ENCODE results near the gene DPPA3. TPM values are rescaled to one million over a fixed set of nuclear protein-coding genes. Genes with fewer than 3 reads are reported as not detected.
"Not testable (repeated sequence)": the region's sequence is repeated elsewhere in the genome, so short reads cannot be mapped to it uniquely, and the experiment has no call there.

Gene DPPA3
- total and polyA plus RNA-seq, 2 of the 8 experiments (the other 6 are each of a cell fraction or from before 2014, with no cell fraction given), result 0.30 to 1.2 TPM

GRCh38 chr12:7675455-7675854, 35.8 kb upstream of the DPPA3 start:
- FAIRE-seq; H2AK5ac ChIP-seq (ENCODE audit: low read depth, low read length); H2BK120ac ChIP-seq (replicated peaks; ENCODE audit: low read depth, low read length); H2BK12ac ChIP-seq (ENCODE audit: low read depth, low read length); H3K9ac ChIP-seq (replicated peaks in 1 of 4; ENCODE audit: extremely low read depth in 1 of 4, low read depth in 3 of 4, low read length in 3 of 4); H3K56ac ChIP-seq (replicated peaks; ENCODE audit: insufficient read length, low read depth, low read length); H3K14ac ChIP-seq (ENCODE audit: insufficient read length); DNase-seq (ENCODE audit: low read depth in 1 of 2, low spot score in 2 of 2); H4K20me1 ChIP-seq (replicated peaks in 1 of 2; ENCODE audit: control insufficient read depth in 1 of 2, insufficient read depth in 2 of 2, low read length in 2 of 2); H4K91ac ChIP-seq (replicated peaks; ENCODE audit: insufficient read length, low read length); H3K79me1 ChIP-seq (ENCODE audit: low read depth, low read length); H3K4me2 ChIP-seq (ENCODE audit: insufficient read depth in 1 of 2, low read depth in 2 of 2, low read length in 2 of 2); H3K4ac ChIP-seq (replicated peaks; ENCODE audit: insufficient read length, low read depth, low read length); POLR2A ChIA-PET (ENCODE audit: partially characterized antibody); H4K8ac ChIP-seq (ENCODE audit: extremely low read depth, insufficient read depth, low read length); H2AFZ ChIP-seq (ENCODE audit: low read length); H3K9me3 ChIP-seq (ENCODE audit: insufficient read depth in 2 of 2, low read depth in 1 of 2, low read length in 1 of 2); H3K4me3 ChIP-seq (ENCODE audit: extremely low read depth in 1 of 4, insufficient read depth in 2 of 4, low read depth in 3 of 4, low read length in 4 of 4); H3K4me1 ChIP-seq (replicated peaks in 1 of 4; ENCODE audit: control insufficient read depth in 3 of 4, insufficient read depth in 4 of 4, low read length in 3 of 4); H3K27ac ChIP-seq (ENCODE audit: low read depth, low read length); H3K18ac ChIP-seq (ENCODE audit: extremely low read depth, low read length); H2BK5ac ChIP-seq (ENCODE audit: low read depth, low read length); H3K27me3 ChIP-seq (replicated peaks in 1 of 4; ENCODE audit: control insufficient read depth in 3 of 4, extremely low read depth in 1 of 4, insufficient read depth in 3 of 4, low read length in 3 of 4); H3K36me3 ChIP-seq (ENCODE audit: control insufficient read depth in 2 of 4, insufficient read depth in 4 of 4, low read length in 3 of 4); H4K5ac ChIP-seq (ENCODE audit: insufficient read length, low read depth, low read length); H3K23ac ChIP-seq (ENCODE audit: insufficient read length); H2BK15ac ChIP-seq (ENCODE audit: low read length); H2BK20ac ChIP-seq (ENCODE audit: low read length); H3K23me2 ChIP-seq (ENCODE audit: low read depth, low read length); H3K79me2 ChIP-seq (ENCODE audit: control insufficient read depth in 1 of 2, insufficient read depth in 2 of 2, low read length in 2 of 2): not testable (repeated sequence)
- CTCF ChIA-PET (ENCODE audit: partially characterized antibody), result interaction anchor here (0.7 to 8.0 kb wide), 6 partner anchors 9 to 1039 kb away, joined by 3 to 128 read pairs (median 4); partner anchors contain the start of gene APOBEC1
- WGBS, 2 experiments (ENCODE audit: extremely low coverage in 1 of 2, insufficient coverage in 1 of 2, insufficient read length in 1 of 2, insufficient replicate concordance in 2 of 2, low coverage in 1 of 2, low lambda C conversion rate in 2 of 2, missing lambda C conversion rate in 1 of 2), result 85% methylated on average over 6 of the region's 6 CpGs; no CpG with 5 or more reads in 1 of the 2 experiments
